ENCODE measurements around the gene COL6A2.
"Not testable (repeated sequence)": the region's sequence is repeated elsewhere in the genome, so short reads cannot be mapped to it uniquely, and the experiment has no call there.

The COL6A2 gene

GRCh38 chr21:46061063-46061462 is 36.8 kb upstream of the COL6A2 start:
- no peak for DNase-seq

DNA sequence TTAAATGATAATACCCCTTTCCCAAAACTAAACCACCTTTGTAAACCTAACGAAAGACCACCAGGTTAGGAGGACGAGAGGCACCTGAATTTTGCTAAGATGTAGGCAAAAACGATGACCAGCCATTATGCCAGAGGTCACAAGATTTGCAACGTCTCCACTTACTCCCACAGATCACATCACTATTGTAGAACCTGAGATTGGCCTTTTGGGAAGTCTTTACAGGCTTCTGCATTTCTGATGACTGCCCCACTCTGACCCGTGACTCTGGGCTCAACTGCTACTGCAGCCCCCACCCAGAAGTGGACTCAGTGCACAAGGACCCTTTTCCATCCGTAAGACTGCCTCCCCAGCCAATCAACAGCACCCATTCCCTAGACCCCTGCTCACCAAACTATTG is 36.4 kb upstream of the COL6A2 start:
- DNase-seq: no peak

- DNase-seq: no peak
These were observed 36.0 kb upstream of the COL6A2 start for GRCh38 chr21:46061950-46062349.

GRCh38 chr21:46062471-46063211 is 35.3 kb upstream of the COL6A2 start:
- DNase-seq: no peak

- no peak for DNase-seq
These were observed 34.7 kb upstream of the COL6A2 start for GRCh38 chr21:46063227-46063626.

DNA sequence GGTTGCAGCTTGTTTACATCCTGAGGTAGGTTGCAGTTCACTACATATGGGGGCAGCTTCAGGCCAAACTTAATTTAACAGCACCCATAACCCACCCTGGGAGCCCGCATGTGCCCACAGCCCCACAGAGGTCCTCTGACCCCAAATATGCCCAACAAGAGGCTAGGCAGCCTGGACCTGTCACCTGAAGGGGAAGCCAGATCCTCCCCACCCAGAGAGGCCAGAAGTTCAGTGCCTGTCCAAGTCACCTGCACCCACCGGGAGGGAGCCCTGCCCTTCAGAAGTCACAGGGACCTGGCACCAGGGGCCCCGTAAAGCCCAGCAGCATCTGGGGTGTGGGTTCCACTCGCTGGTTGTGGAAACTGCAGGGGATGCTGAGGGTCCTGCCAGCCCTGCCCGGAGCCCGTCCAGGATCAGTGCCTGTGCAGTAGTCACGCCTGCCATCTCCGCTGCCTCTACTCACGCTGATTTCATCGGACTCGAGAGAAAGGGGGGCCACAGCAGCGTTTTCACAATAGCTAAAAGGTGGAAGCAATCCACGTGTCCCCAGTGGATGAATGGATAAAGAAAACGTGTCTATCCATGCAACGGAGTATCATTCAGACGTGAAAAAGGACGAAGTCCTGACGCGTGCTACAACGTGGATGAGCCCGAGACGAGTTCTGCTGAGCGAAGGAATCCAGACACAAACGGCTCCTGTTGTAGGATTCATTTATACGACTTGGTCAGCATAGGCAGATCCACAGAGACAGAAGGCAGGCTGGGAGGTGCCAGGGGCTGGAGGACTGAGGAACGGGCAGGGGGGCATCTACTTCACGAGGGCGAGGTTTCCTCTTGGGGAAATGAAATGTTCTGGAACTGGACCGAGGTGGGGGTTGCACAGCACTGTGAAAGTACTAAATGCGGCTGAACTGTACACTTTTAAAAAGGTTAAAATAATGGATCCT is 33.9 kb upstream of the COL6A2 start:
- DNase-seq: no peak

DNA sequence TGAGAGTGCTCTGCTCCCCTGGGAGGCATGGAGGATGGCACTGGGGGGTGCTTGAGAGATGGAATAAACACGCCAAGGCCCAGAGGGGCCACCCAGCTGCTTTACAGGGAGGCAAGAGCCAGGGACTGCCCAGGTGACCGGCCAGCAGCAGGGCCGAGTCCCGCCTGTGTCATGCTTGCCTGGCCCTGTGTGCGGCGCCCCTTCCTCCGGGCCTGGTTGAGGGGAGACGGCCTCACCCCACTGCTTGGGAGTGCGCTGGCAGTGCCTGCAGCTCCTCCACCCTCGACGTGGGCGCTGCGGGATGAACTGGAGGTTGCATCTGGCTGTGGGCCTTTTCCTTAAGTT is 33.1 kb upstream of the COL6A2 start:
- no peak for DNase-seq

DNA sequence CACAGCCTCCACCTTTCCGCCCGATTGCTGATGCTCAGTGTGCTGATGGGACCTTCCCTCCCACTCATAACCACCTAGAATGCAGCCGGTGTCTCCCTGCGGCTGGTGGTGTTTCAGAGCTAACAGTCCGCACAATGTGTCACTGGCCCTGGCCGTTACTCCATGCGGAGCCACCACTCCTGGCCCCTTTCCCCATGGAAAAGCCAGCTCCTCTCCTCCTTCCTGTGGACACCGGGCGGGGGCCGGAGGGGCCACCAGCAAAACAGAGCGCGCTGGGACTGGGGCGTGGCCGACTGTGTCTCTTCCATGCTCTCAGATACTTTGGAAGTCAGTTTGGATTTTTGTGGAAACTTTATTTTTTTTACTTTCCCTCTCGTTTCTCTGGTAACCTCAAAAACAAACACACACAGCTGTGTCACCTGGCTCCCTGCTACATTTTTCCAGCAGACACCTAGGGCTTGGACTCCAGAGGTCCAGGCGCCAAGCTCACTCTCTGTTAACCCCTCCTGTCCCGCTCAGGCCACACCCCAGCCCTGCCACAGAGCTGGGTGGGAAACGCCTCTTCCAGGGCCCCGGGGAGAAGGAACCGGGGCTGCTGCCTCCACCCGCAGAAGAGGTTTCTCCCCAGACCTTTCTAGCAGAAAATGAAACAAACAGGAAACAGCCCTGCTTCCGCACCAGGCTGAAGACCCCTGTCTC is 32.5 kb upstream of the COL6A2 start:
- DNase-seq: no peak

DNA sequence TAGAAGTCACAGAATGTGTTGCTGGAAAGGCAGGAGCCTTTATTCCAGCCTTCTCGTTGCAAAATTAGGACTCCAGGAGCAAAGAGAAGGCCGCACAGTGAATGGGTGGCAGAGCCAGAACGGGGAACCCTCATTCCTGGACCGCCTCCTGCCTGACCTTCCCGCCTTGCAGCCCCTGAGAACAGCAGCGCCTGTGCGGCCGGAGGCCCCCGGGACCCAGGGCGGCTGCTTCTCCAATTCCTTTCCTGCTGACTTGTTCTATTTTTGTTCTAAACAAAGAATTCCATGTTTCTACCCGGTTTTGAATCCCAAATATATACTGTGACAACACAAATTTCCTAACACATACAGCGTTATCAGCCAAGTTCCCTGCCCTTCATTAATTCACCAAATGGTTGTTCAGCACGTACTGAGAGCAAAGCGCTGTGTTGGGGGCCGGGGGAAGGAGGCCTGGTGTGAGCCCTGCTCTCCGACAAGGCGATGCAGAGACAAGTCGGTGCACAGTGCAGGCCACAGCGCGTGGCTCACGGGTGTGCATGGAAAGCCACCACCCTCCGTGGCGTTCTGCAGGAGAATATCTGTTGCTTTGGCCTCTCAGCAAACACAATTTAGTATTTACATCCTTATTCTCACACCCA is 31.9 kb upstream of the COL6A2 start:
- DNase-seq: no peak

GRCh38 chr21:46066591-46067331 is 31.2 kb upstream of the COL6A2 start:
- DNase-seq: no peak

GRCh38 chr21:46067505-46068201 is 30.3 kb upstream of the COL6A2 start:
- DNase-seq: no peak

DNA sequence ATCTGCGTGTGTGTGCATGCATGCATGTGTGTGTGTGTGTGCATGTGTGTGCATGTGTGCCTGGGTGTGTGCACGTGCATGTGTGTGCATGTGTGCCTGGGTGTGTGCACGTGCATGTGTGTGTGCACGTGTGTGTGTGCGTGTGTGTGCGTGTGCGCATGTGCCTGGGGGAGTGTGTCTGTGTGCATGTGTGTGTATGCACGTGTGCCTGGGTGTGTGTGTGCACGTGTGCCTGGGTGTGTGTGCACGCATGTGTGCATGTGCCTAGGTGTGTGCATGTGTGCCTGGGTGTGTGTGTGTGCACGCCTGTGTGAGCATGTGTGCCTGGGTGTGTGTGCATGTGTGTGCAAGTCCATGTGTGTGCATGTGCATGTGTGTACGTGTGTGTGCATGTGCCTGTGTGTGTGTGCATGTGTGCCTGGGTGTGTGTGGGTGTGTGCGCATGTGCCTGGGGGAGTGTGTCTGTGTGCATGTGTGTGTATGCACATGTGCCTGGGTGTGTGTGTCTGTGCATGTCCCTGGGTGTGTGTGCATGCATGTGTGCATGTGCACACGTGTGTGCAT is 29.3 kb upstream of the COL6A2 start:
- DNase-seq: no peak

- no peak for DNase-seq
These were observed 28.7 kb upstream of the COL6A2 start for GRCh38 chr21:46069166-46069565.

DNA sequence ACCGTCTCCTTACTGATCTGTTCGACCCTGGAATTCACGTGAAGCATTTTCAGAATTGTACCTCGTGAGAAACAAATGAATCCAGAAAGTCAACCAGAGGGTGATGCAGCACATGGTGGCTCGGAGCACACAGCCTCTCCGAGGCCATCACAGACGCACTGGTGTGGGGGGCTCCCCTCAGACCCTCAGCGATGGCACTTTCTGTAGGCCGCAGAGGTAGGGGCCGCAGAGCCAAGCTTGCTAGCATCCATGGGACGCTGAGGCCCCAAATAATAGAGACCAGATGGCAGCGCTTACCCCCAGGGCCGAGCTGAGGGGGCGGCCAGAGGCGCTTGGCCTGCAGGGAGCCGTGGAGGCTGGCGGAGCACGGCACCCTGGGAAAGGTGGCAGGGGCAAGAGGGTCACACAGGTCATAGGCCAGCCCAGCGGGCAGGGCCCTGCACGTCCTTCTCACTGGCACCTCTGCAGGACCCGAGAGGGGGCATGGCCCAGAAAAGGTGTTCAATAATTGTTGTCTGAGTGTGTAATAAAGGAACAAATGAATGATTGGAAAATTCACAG is 28.1 kb upstream of the COL6A2 start:
- no peak for DNase-seq

GRCh38 chr21:46071082-46071481 is 26.8 kb upstream of the COL6A2 start:
- no peak for DNase-seq

- DNase-seq: not testable (repeated sequence)
These were observed 21.2 kb upstream of the COL6A2 start for GRCh38 chr21:46076724-46077123.

DNA sequence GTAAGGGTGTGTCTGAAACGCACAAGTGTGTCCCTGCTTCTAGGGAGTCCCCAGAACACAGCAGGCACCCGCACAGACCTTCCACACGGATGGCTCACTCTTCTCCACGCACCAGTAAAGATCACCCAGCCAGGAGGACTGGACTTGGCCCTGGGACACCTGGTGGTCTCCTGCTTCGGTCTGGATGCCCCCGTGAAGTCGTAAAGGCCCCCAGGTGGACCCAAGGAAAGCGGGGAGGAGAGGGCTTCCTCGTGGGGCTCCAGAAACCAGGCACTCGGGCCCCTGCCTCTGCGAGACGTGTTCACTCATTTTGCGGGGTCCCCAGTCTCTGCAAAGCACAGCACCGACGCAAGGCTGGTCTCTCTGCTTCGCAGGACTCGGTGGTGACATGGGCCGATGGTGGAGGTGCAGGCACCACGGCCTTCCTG is 20.2 kb upstream of the COL6A2 start:
- no peak for DNase-seq

GRCh38 chr21:46078322-46078977 is 19.5 kb upstream of the COL6A2 start:
- peak; percentile 8 for DNase-seq

DNA sequence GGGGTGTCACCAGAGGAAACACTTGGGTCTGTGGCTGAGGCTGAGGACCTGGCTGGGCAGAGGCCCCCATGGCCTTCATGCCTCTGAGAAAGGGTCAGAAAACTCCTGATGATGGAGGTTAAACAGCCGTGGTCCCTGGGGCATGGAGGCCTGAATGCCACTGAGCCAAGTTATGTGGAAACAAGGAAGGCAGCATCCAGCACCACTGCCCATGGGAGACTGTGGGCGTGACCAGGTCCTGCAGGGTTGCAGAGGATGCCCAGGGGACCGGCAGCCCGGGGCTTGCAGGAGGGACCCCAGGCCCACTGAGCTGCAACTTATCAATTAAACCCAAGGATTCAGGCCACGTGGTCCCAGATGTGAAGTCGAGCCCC is 18.9 kb upstream of the COL6A2 start:
- peak; percentile 10 for DNase-seq
